Ovary (tissue), 9 donors: ENCODE measurements around the gene CTPS1. TPM values are rescaled to one million over a fixed set of nuclear protein-coding genes. Genes with fewer than 3 reads are reported as not detected.

Experiments used
- DNase-seq, 5 donors: peaks; one replicate each; pipeline ENCODE4 v3.0.0-alpha.2; 2019 to 2020
- H3K27ac ChIP-seq, 2 donors: fragments of 200-600 bp; one replicate each; pipeline versions ENCODE4 v1.5.1 to v1.8.0; 2019 to 2022
- H3K27me3 ChIP-seq: fragments of 200-600 bp; one replicate; pipeline ENCODE4 v1.8.0; 2022
- H3K36me3 ChIP-seq: fragments of 200-600 bp; sonication (generic); one replicate; pipeline ENCODE4 v1.5.1; 2019
- H3K4me1 ChIP-seq: one replicate; pipeline ENCODE4 v1.8.1; 2013; ENCODE audit warnings: mild to moderate bottlenecking, moderate library complexity; ENCODE audit not compliant: insufficient read depth
- H3K4me3 ChIP-seq: fragments of 200-600 bp; sonication (generic); one replicate; pipeline ENCODE4 v1.5.1; 2017
- H3K9me3 ChIP-seq, 2 donors: fragments of 200-600 bp in 1 of 2; sonication (generic) in 1 of 2; one replicate each; pipeline versions ENCODE4 v1.5.1 to v1.8.1; 2013 to 2019; ENCODE audit warnings: mild to moderate bottlenecking in 1 of 2, moderate library complexity in 1 of 2
- CTCF ChIP-seq, 3 donors: fragments of 450-650 bp in 2 of 3; fragments of 200-600 bp in 1 of 3; IDR thresholded peaks; one replicate each; pipeline versions ENCODE4 v1.5.1 to v1.8.0; 2016 to 2022; ENCODE audit warnings: antibody characterized with exemption in 3 of 3, mild to moderate bottlenecking in 1 of 3
- EP300 ChIP-seq: sonication (generic); formaldehyde crosslinking; IDR thresholded peaks from one replicate; pipeline ENCODE4 v1.6.1; 2017; ENCODE audit warnings: antibody characterized with exemption
- POLR2A ChIP-seq: fragments of 450-650 bp; IDR thresholded peaks from one replicate; pipeline ENCODE4 v1.6.1; 2017; ENCODE audit warnings: antibody characterized with exemption, mild to moderate bottlenecking, moderate library complexity
- WGBS, 3 donors: extraction: QIAGEN DNeasy Blood & Tissue Kit in 1 of 3; methylation state at CpG; one replicate each; pipeline versions ENCODE4 v1.1.5 to v1.1.7; 2013 to 2017; 5-methylcytosine and 5-hydroxymethylcytosine counted together
- intact Hi-C, 4 donors: fragments of 100-400 bp; cut with DNase I; formaldehyde crosslinking; loops; one replicate each; pipeline versions ENCODE4 v1.11.0 to v1.15.1; 2022 to 2023
- polyA plus RNA-seq, 2 donors: library from polyadenylated mRNA; stranded (reverse); fragments of 200-250 nt in 1 of 2; fragments of 350-450 nt in 1 of 2; fragmentation: Illumina TruSeq in 1 of 2; extraction: RNeasy Lipid Tissue Mini Kit (QIAGEN cat#74804) in 1 of 2; gene quantifications; one replicate each; pipeline ENCODE4 v1.2.3, GENCODE V29; 2013 to 2014
- total RNA-seq, 7 donors: library from RNA; depleted of rRNA in 2 of 7; stranded (reverse); fragments of >200 nt in 2 of 7; fragmentation: NEBNext Ultra II Directional in 3 of 7; extraction: Animal tissue kit (Norgen Biotek cat#: 25700) in 3 of 7; gene quantifications; one replicate each; pipeline versions ENCODE4 v1.1.0 to v1.2.4, GENCODE V29; 2016 to 2023
- donor health status: DM: no; HTN: no; CAD: no; lungs with moderate emphysema.
- donor health status: DM: no; HTN: no; CAD: no.
- donor health status: Bipolar disorder and iron deficiency.
- donor health status: DM: yes; HTN: yes; CAD: no.
- donor health status: DM: no; HTN: no; CAD: no.
- donor health status: DM: yes; HTN: yes; CAD: no.

CTPS1 gene
- total and polyA plus RNA-seq, 9 donors, result 5.9 to 34.3 (median 22.6) TPM

- Histone ChIP-seq H3K9me3 (no peaks in the 10 kb centered on the region), H3K4me1 (no peaks in the 10 kb centered on the region), H3K27me3 (no peaks in the 10 kb centered on the region), H3K36me3 (no peaks in the 10 kb centered on the region), H3K27ac (no peak overlapping the region), H3K4me3 (no peak overlapping the region)
- intact Hi-C loops, result no loop called here
- TF ChIP-seq CTCF (IDR thresholded peaks at IDR 0.05) (no peak), EP300 (no peak), POLR2A (no peak)
- WGBS, 3 donors, result 96 to 100% (median 97%) methylated on average over 1 of the region's 1 CpG
- no peak for DNase-seq
Observed at GRCh38 chr1:41010345-41010744, 30.8 kb downstream of the CTPS1 start.

GRCh38 chr1:41013024-41013423 lies 33.5 kb downstream of the CTPS1 start:
- Histone ChIP-seq H3K4me1 (no peaks in the 10 kb centered on the region), H3K4me3 (no peak overlapping the region), H3K36me3 (no peaks in the 10 kb centered on the region), H3K27ac (no peak overlapping the region), H3K27me3 (no peaks in the 10 kb centered on the region), H3K9me3 (no peaks in the 10 kb centered on the region)
- DNase-seq, result no peak
- no peak for TF ChIP-seq CTCF (IDR thresholded peaks at IDR 0.05)
- no peak for TF ChIP-seq POLR2A
- no peak for TF ChIP-seq EP300
- intact Hi-C loops, result no loop called here
- 91 to 94% (median 91%) methylated on average over 6 of the region's 6 CpGs for WGBS, 3 donors

- 88 to 93% (median 92%) methylated on average over 7 of the region's 7 CpGs for WGBS, 3 donors
- no peak overlapping the region for H3K27ac ChIP-seq
Observed at GRCh38 chr1:41013796-41014195, 34.3 kb downstream of the CTPS1 start.

GRCh38 chr1:41014871-41015270 lies 35.4 kb downstream of the CTPS1 start:
- 69 to 78% (median 71%) methylated on average over 8 of the region's 8 CpGs for WGBS, 3 donors

More at GRCh38 chr1:41013796-41014195, 34.3 kb downstream of the CTPS1 start:
- no peaks in the 10 kb centered on the region for H3K36me3 ChIP-seq
- TF ChIP-seq CTCF (IDR thresholded peaks at IDR 0.05) (no peak), POLR2A (no peak), EP300 (no peak)
- H3K27me3 ChIP-seq, result no peaks in the 10 kb centered on the region
- DNase-seq, result no peak
- H3K9me3 ChIP-seq, result no peaks in the 10 kb centered on the region
- intact Hi-C loops, result no loop called here
- no peak overlapping the region for H3K4me3 ChIP-seq
- H3K4me1 ChIP-seq, result no peaks in the 10 kb centered on the region

GRCh38 chr1:41015281-41015896 lies 35.9 kb downstream of the CTPS1 start:
- TF ChIP-seq EP300, result no peak
- no peak for TF ChIP-seq POLR2A
- no peak for TF ChIP-seq CTCF (IDR thresholded peaks at IDR 0.05)
- 78 to 87% (median 85%) methylated on average over 5 of the region's 5 CpGs for WGBS, 3 donors
- no peaks in the 10 kb centered on the region for H3K36me3 ChIP-seq
- H3K4me3 ChIP-seq, result no peak overlapping the region
- H3K27ac ChIP-seq, result no peak overlapping the region
- H3K9me3 ChIP-seq, result no peaks in the 10 kb centered on the region
- DNase-seq, result no peak
- no peaks in the 10 kb centered on the region for H3K27me3 ChIP-seq
- intact Hi-C loops, result no loop called here
- H3K4me1 ChIP-seq, result no peaks in the 10 kb centered on the region

More at GRCh38 chr1:41014871-41015270, 35.4 kb downstream of the CTPS1 start:
- Histone ChIP-seq H3K27me3 (no peaks in the 10 kb centered on the region), H3K4me1 (no peaks in the 10 kb centered on the region), H3K4me3 (no peak overlapping the region), H3K9me3 (no peaks in the 10 kb centered on the region), H3K27ac (no peak overlapping the region), H3K36me3 (no peaks in the 10 kb centered on the region)
- no peak for TF ChIP-seq POLR2A
- intact Hi-C loops, result no loop called here
- DNase-seq, result no peak
